ENCODE results near the gene PHLDA2.

- no peak for TF ChIP-seq EZH2 (IDR thresholded peaks at IDR 0.05; ENCODE audit: low read depth, unreplicated experiment)
- TF ChIP-seq REST (IDR thresholded peaks at IDR 0.05; ENCODE audit: unreplicated experiment), result no peak
- TF ChIP-seq POLR2AphosphoS5 (IDR thresholded peaks at IDR 0.05; ENCODE audit: low read depth), result no peak
- no peak for TF ChIP-seq CTCF (conservative IDR thresholded peaks at IDR 0.05; ENCODE audit: low read depth in 2 of 2)
- TF ChIP-seq EZH2phosphoT487 (IDR thresholded peaks at IDR 0.05; ENCODE audit: unreplicated experiment), result no peak
- no peak for TF ChIP-seq CREB1 (CRISPR knock-in tag; IDR thresholded peaks at IDR 0.05; ENCODE audit: low read depth)
- no peak for TF ChIP-seq STAT1 (IDR thresholded peaks at IDR 0.05; ENCODE audit: unreplicated experiment)
These were observed 39.2 kb upstream of the PHLDA2 start for GRCh38 chr11:2968341-2968900.
